ENCODE results near the gene PSMD1.

Gene PSMD1

DNA sequence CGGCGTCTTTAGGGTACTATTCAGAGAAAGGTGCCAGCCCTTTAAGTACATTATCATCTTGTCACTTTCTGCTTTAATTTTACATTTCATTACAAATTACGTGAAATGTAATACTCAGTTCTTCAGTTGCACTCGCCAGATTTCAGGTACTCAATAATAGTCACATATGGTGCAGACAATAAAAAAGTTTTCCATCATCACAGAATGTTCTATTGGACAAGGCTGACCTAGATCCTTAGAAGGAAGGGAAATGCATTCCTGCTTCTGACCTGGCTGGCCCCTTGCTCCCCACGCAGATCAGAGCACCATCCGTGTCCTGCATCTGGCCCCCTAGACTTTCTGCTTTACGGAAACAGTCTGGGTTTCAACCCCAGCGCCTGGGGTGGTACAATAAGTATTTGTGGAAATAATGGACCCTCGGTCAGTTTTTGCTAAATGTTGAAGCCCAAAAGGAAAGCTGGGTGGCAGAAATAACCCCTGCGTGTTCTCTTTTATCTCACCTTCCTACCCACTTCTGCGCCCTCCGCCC, 20.0 kb upstream of the PSMD1 start:
- TF ChIP-seq CTCF (IDR thresholded peaks at IDR 0.05; ENCODE audit: low read depth, low read length): no peak
- no peak for DNase-seq (ENCODE audit: extremely low read depth, low read depth)

GRCh38 chr2:231037202-231037730, 19.4 kb upstream of the PSMD1 start, which contains the start of gene C2orf72:
Gene C2orf72, plus strand, starts transcription at chr2:231037523. Its CDS starts 43 bp downstream, at chr2:231037566.
- no peak for TF ChIP-seq CTCF (IDR thresholded peaks at IDR 0.05; ENCODE audit: low read depth, low read length)
- no peak for DNase-seq (ENCODE audit: extremely low read depth, low read depth)

- TF ChIP-seq CTCF (IDR thresholded peaks at IDR 0.05; ENCODE audit: low read depth, low read length): no peak
- no peak for DNase-seq (ENCODE audit: extremely low read depth, low read depth)
These were observed 18.8 kb upstream of the PSMD1 start for GRCh38 chr2:231037731-231038482.

DNA sequence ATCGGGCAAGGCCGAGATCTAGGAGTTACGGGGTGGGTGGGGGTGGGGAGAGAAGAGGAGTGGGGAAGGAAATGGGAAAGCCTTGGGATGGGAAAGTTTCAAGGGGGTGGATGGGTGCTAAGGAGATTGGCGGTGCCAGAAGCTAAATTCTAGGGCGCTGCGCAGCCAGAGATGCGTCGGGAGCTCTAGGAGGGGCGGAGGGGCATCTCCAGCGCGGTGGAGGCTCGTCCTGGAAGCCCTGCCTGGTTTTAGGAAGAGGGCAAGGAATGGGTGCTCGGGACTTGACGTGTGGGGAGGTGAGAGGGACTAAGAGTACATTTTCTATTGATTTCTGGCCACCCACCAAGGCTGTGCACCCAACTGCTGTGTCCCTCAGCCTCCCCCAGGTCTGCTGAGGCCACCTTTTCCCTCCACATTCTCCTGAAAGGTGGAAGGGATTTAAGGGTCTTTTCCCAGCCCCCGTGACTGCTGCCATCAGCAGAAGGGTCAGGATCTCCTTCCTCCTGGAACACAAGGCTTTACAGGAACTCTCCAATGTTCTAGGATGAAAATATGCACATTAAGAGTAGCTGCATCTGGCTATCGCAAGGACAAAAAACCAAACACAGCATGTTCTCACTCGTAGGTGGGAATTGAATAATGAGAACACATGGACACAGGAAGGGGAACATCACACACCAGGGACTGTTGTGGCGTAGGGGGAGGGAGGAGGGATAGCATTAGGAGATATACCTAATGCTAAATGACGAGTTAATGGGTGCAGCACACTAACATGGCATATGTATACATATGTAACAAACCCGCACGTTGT, 18.0 kb upstream of the PSMD1 start:
- TF ChIP-seq CTCF (IDR thresholded peaks at IDR 0.05; ENCODE audit: low read depth, low read length): no peak
- DNase-seq (ENCODE audit: extremely low read depth, low read depth): no peak

- DNase-seq (ENCODE audit: extremely low read depth, low read depth): no peak
- no peak for TF ChIP-seq CTCF (IDR thresholded peaks at IDR 0.05; ENCODE audit: low read depth, low read length)
These were observed 17.4 kb upstream of the PSMD1 start for GRCh38 chr2:231039294-231039664.

DNA sequence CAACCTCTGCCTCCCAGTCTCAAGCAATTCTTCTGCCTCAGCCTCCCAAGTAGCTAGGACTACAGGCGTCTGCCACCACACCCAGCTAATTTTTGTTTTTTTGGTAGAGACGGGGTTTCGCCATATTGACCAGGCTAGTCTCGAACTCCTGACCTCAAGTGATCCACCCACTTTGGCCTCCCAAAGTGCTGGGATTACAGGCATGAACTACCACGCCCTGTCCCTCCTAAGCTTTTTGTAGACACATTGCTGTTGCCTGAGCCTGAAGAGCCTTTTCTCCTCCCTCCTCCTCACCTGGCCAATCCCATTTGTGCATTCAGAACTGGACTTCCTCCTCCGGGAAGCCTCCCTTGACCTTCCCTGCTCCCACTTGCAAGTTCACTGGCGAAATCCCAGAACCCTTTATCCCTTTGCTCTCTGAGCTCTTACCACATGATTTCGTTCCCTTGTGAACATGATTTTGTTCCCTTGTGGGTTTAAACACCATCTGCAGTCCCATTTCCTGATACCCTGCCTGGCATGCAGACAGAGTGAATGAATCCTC, 16.8 kb upstream of the PSMD1 start:
- DNase-seq (ENCODE audit: extremely low read depth, low read depth): no peak
- TF ChIP-seq CTCF (IDR thresholded peaks at IDR 0.05; ENCODE audit: low read depth, low read length): no peak

All from AG09319 (cell line).